SK-N-SH treated with all-trans-retinoic acid at 6 μM for 48 hours (cell line): Measurements from ENCODE around the gene COPE.

Experiments used
- ATAC-seq: fragments of 200-7000 bp; cut with Tn5 transposase; 3 replicates; pipeline ENCODE4 v1.9.1; 2020; ENCODE audit warnings: mild to moderate bottlenecking, moderate library complexity
- ARNTL ChIP-seq: fragments of 450-650 bp; formaldehyde crosslinking; IDR thresholded peaks from 2 replicates; pipeline ENCODE4 v1.5.0; 2020; ENCODE audit warnings: low read depth, mild to moderate bottlenecking, moderate library complexity, borderline replicate concordance
- BACH2 ChIP-seq: fragments of 250-450 bp; sonication (Bioruptor Pico); IDR thresholded peaks from 2 replicates; pipeline ENCODE4 v1.9.0; 2021; ENCODE audit warnings: mild to moderate bottlenecking, borderline replicate concordance
- CSRNP3 ChIP-seq: fragments of 250-450 bp; sonication (Bioruptor Pico); IDR thresholded peaks from 2 replicates; pipeline ENCODE4 v1.5.1; 2021; ENCODE audit warnings: mild to moderate bottlenecking, moderate library complexity
- ESRRG ChIP-seq: fragments of 250-450 bp; sonication (Bioruptor Pico); IDR thresholded peaks from 2 replicates; pipeline ENCODE4 v1.6.1; 2021; ENCODE audit warnings: mild to moderate bottlenecking
- GLIS3 ChIP-seq: fragments of 250-450 bp; sonication (Bioruptor Pico); IDR thresholded peaks from 2 replicates; pipeline ENCODE4 v1.5.0; 2020; ENCODE audit warnings: mild to moderate bottlenecking, moderate library complexity
- ISL1 ChIP-seq: fragments of 250-450 bp; sonication (Bioruptor Pico); IDR thresholded peaks from 2 replicates; pipeline ENCODE4 v2.1.2; 2022; ENCODE audit warnings: mild to moderate bottlenecking, moderate library complexity
- OSR1 ChIP-seq: fragments of 250-450 bp; sonication (Bioruptor Pico); IDR thresholded peaks from 2 replicates; pipeline ENCODE4 v1.8.0; 2022; ENCODE audit warnings: moderate library complexity, mild to moderate bottlenecking, inconsistent platforms
- POU6F1 ChIP-seq: fragments of 250-450 bp; sonication (Bioruptor Pico); IDR thresholded peaks from 2 replicates; pipeline ENCODE4 v1.8.0; 2021; ENCODE audit warnings: low read depth, mild to moderate bottlenecking, moderate library complexity, borderline replicate concordance
- PPARA ChIP-seq: fragments of 250-450 bp; sonication (Bioruptor Pico); IDR thresholded peaks from 2 replicates; pipeline ENCODE4 v1.5.0; 2020; ENCODE audit warnings: mild to moderate bottlenecking, borderline replicate concordance
- RARB ChIP-seq: fragments of 250-450 bp; sonication (Bioruptor Pico); IDR thresholded peaks from 2 replicates; pipeline ENCODE4 v1.8.0; 2021; ENCODE audit warnings: mild to moderate bottlenecking, moderate library complexity
- SNAI2 ChIP-seq: fragments of 250-450 bp; sonication (Bioruptor Pico); IDR thresholded peaks from 2 replicates; pipeline ENCODE4 v1.5.0; 2020; ENCODE audit warnings: mild to moderate bottlenecking, moderate library complexity
- TCF4 ChIP-seq: fragments of 250-450 bp; sonication (Bioruptor Pico); IDR thresholded peaks from 2 replicates; pipeline ENCODE4 v1.8.0; 2021; ENCODE audit warnings: mild to moderate bottlenecking, moderate library complexity, borderline replicate concordance
- TOX ChIP-seq: fragments of 250-450 bp; sonication (Bioruptor Pico); IDR thresholded peaks from 2 replicates; pipeline ENCODE4 v1.8.0; 2021; ENCODE audit warnings: mild to moderate bottlenecking, moderate library complexity, borderline replicate concordance
- TSHZ2 ChIP-seq: fragments of 250-450 bp; sonication (Bioruptor Pico); IDR thresholded peaks from 2 replicates; pipeline ENCODE4 v1.5.0; 2020; ENCODE audit warnings: mild to moderate bottlenecking, moderate library complexity
- ZC3H10 ChIP-seq: fragments of 250-450 bp; sonication (Bioruptor Pico); IDR thresholded peaks from 2 replicates; pipeline ENCODE4 v1.5.1; 2021; ENCODE audit warnings: mild to moderate bottlenecking, moderate library complexity
- ZFP3 ChIP-seq: fragments of 250-450 bp; sonication (Bioruptor Pico); IDR thresholded peaks from 2 replicates; pipeline ENCODE4 v1.5.0; 2020; ENCODE audit warnings: mild to moderate bottlenecking, moderate library complexity
- ZFP30 ChIP-seq: fragments of 450-650 bp; formaldehyde crosslinking; IDR thresholded peaks from 2 replicates; pipeline ENCODE4 v1.5.0; 2022; ENCODE audit warnings: mild to moderate bottlenecking, moderate library complexity
- ZNF565 ChIP-seq: fragments of 450-650 bp; formaldehyde crosslinking; conservative IDR thresholded peaks from 2 replicates; pipeline ENCODE4 v1.5.0; 2020; ENCODE audit warnings: low read depth, mild to moderate bottlenecking, moderate library complexity
- ZNF70 ChIP-seq: fragments of 450-650 bp; formaldehyde crosslinking; IDR thresholded peaks from 2 replicates; pipeline ENCODE4 v1.5.0; 2020; ENCODE audit warnings: mild to moderate bottlenecking, moderate library complexity
- ZNF8 ChIP-seq: fragments of 450-650 bp; formaldehyde crosslinking; IDR thresholded peaks from 2 replicates; pipeline ENCODE4 v1.5.0; 2020; ENCODE audit warnings: mild to moderate bottlenecking, moderate library complexity
- TF ChIP-seq, protein P1 (sequence below): fragments of 250-450 bp; sonication (Bioruptor Pico); IDR thresholded peaks from 2 replicates; pipeline ENCODE4 v1.5.1; 2020; ENCODE audit warnings: low read depth, mild to moderate bottlenecking, moderate library complexity

Gene COPE

DNA sequence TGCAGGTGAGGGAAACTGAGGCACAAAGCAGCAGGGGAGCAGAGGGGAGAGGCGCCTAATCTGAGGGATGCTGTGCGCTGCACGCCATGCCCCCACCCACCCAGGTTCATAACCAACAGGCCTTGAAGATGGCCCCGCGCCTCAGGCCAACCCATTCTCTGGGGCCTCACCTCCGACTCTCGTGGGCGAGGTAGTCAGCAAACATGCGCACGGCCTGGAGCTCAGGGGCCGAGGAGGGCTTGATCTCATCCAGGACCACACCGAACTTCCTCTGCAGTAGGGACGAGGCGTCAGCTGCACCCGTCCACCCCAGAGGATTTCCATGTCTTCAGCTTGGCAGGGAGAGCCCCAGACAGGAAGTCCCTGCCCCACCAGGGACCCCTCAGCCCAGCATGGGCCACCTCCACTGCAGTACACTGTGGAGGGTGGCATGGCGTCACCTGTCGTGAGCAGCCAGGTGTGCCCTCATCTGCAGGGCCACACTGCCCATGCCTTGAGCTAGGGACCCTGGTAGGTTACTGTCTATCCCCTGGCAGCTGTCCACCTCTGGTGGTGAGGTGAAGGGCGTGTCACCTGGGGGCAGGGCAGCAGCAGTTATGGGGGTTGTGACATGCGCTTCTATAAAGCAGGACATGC, 8.3 kb downstream of the COPE start:
- TF ChIP-seq BACH2 (CRISPR knock-in tag): no peak
- TF ChIP-seq GLIS3 (CRISPR knock-in tag): no peak

GRCh38 chr19:18910010-18910409, 9.2 kb downstream of the COPE start:
- no peak for ATAC-seq
- TF ChIP-seq ESRRG (CRISPR knock-in tag): no peak
- no peak for TF ChIP-seq TCF4 (CRISPR knock-in tag)
- TF ChIP-seq CSRNP3 (CRISPR knock-in tag): no peak
- TF ChIP-seq ZNF8 (CRISPR knock-in tag): no peak
- no peak for TF ChIP-seq RARB (CRISPR knock-in tag)
- TF ChIP-seq ISL1 (CRISPR knock-in tag): no peak
- TF ChIP-seq ZNF565 (CRISPR knock-in tag): no peak
- TF ChIP-seq ZFP30 (CRISPR knock-in tag): no peak
- no peak for TF ChIP-seq POU6F1
- TF ChIP-seq TSHZ2 (CRISPR knock-in tag): no peak
- no peak for TF ChIP-seq ZNF70
- TF ChIP-seq TOX (CRISPR knock-in tag): no peak
- no peak for TF ChIP-seq ZC3H10 (CRISPR knock-in tag)
- no peak for TF ChIP-seq ZFP3 (CRISPR knock-in tag)
- no peak for TF ChIP-seq SNAI2
- no peak for TF ChIP-seq PPARA (CRISPR knock-in tag)
- TF ChIP-seq GLIS3 (CRISPR knock-in tag): no peak

More for the DNA sequence above, 8.3 kb downstream of the COPE start:
- ATAC-seq: no peak

DNA sequence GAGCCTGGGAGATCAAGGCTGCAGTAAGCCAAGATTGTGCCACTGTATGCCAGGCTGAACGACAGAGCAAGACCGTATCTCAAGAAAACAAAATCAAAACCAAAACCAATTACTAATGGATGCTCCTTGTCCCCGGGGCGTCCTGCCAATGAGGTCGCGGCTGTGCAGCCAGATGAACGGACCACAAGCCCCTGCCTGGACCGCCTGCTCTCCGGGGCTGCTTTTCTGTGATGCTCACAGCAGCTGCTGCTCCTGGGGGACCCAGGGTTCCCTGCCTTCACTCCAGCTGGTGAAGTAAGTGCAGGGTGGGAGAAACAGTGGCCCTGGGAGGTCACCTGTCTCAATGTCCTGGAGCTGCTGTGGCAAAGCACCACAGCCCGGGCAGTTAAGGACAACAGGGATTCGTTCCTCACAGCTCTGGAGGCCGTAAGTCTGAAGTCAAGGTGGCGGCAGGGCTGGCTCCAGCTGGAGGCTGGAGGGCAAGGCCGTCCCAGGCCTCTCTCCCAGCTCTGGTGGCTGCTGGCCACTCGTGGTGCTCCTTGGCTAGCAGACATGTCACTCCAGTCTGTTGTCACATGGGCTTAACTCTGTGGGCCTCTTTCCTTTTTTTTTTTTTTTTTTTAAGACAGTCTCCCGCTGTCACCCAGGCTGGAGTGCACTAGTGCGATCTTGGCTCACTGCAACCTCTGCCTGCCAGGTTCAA, 10.1 kb downstream of the COPE start:
- ATAC-seq: no peak
- TF ChIP-seq ZNF70 (no peak), PPARA (CRISPR knock-in tag) (no peak), GLIS3 (CRISPR knock-in tag) (no peak), TOX (CRISPR knock-in tag) (no peak), TCF4 (CRISPR knock-in tag) (no peak), TSHZ2 (CRISPR knock-in tag) (no peak), OSR1 (CRISPR knock-in tag) (no peak), ARNTL (CRISPR knock-in tag) (no peak), ZFP3 (CRISPR knock-in tag) (no peak), ZNF565 (CRISPR knock-in tag) (no peak), BACH2 (CRISPR knock-in tag) (no peak), ZC3H10 (CRISPR knock-in tag) (no peak), ZNF8 (CRISPR knock-in tag) (no peak)
- TF ChIP-seq, protein P1, sequence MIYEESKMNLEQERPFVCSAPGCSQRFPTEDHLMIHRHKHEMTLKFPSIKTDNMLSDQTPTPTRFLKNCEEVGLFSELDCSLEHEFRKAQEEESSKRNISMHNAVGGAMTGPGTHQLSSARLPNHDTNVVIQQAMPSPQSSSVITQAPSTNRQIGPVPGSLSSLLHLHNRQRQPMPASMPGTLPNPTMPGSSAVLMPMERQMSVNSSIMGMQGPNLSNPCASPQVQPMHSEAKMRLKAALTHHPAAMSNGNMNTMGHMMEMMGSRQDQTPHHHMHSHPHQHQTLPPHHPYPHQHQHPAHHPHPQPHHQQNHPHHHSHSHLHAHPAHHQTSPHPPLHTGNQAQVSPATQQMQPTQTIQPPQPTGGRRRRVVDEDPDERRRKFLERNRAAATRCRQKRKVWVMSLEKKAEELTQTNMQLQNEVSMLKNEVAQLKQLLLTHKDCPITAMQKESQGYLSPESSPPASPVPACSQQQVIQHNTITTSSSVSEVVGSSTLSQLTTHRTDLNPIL: no peak
